CD4-positive, alpha-beta T cell treated with Interleukin-15 for 4 hours (primary cell): ENCODE data around the gene LMNB1.
"Not testable (repeated sequence)": the region's sequence is repeated elsewhere in the genome, so short reads cannot be mapped to it uniquely, and the experiment has no call there.

Experiments used
- DNase-seq: peaks from one replicate; pipeline ENCODE4 v3.0.0-alpha.2; 2020; ENCODE audit warnings: low spot score

LMNB1 gene

DNA sequence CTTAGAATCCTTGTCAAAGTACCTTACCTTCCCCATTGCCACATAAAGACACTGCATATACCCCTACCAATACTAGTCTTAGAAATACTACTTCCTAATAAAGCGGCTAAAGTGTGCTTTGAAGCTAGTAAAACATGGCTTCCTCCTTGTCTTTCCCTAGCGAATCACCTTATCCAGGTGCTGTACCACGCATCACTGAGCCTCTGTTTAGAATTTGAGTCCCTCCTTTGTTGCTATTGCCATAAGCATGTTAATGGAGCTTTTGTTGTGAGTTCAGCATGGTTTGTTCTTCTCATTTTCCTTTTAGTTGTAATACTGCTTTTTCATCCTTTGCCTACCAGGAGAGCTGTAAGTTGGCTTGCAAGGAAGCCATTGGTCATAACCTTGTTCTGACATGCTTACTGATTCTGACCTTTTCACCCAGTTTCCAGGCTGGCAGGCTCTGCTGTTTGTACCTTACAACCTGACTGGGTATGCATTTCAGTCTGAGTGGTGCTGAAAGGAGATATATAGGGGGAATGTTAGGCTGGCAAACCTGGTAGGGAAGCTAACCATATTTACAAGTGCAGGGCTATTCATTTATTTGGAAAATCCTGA is 49.8 kb downstream of the LMNB1 start:
- DNase-seq = no peak

DNA sequence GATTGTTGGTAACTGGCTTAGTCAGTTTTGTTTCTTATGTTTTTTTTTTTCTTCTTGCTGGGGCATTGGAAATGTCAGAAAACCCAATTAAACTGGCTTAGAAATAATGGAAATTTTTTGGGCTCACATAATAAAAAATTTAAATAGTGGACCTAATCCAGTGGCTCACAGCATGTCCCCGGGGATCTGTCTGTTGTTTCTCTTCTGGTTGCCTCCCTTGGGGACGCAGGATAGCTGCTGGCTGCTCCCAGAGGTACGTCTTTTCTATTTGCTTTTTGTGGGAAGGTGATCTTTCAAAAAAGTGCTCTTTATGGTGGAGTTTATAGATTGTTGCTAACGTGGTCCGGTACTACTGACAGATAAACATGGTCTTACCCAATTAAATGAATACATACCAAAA is 52.2 kb downstream of the LMNB1 start:
- DNase-seq = no peak

DNA sequence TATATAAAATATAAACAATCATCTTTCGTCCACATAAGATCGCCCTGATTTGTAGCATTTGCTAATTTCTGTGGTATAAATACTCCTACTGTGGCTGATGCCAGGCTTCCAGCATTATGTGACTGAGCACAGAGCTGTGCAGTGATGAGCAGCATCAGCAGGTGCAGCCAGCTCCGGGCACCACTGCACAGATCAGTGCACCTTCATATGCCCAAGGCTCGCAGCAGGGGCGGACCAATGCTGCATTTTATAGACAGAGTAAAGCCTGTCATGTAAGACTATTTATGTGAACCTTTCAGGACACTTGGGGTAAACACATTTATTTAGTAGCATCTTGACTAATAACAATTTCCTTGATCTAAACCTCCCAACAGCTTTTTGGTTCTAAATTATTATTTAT is 53.1 kb downstream of the LMNB1 start:
- no peak for DNase-seq

DNA sequence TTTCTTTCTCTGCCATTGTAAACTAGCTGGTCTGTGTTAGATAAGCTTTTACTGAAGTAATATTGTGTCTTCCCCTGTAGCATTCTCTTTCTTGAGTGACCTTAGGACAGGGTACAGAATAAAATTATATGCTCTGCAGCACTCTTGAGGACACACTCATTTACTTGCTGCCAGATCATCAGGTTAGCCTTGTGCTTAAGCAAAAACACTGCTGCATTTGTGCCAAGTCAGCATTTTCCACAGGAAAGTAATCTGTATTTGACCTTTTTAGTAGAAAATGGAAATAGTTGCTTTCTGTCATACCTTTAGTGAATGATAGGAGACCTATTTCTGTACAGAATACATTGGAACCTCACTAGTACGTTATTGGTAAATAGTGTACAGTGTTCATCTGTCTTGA is 54.2 kb downstream of the LMNB1 start:
- DNase-seq = no peak

DNA sequence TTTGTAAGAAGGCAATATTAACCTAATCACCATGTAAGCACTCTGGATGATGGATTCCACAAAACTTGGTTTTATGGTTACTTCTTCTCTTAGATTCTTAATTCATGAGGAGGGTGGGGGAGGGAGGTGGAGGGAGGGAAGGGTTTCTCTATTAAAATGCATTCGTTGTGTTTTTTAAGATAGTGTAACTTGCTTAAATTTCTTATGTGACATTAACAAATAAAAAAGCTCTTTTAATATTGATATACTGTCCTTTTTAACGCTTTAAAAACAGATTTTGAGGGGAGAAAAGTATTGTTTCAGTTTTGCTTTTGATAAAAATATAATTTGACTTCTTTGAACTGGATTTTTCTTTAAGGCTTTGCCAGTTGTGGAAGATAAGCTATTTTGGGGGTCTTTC is 59.8 kb downstream of the LMNB1 start:
- no peak for DNase-seq

DNA sequence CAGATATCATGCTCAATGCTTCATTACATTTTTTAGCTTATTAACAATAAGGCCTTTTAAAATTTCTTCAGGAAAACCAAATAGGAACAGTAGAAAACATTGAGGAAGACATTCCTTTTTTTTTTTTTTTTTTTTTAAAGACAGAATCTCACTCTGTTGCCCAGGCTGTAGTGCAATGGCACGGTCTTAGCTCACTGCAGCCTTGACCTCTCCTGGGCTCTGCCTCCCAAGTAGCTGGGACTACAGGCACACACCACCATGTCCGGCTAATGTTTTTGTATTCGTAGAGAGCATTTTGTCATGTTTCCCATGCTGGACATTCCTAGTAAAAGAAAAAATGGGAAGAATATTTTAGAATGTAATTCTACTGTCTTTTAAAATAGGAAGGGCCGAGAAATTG is 60.3 kb downstream of the LMNB1 start:
- no peak for DNase-seq

DNA sequence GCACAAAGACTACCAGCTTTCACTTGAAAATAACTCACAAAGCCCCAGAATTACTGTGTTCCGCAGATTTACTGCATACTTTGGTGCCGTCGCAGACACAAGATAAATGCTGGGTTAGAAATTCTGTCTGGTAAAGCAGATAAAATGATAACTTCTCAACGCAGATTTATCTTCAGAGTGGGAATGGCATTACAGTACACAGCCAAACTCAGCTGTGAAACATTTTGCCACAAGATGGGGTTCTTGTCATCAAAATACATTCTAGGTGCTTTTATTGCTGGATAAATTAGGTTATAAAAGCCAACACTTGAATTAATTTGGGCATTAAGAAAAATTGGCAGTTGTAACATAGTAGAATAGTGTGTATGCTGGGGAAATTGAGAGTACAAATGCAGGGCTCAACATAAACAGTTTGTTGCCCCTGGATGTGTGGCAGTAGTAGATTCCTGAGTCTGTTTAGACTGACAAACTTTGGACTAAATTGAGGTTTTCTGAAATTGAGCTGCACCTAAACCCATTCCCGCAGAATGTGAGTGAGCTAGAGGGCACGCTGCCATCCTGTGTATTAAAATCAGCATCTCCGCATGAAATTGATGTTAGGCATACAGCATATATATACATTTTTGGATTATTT is 61.1 kb downstream of the LMNB1 start:
- DNase-seq = no peak

DNA sequence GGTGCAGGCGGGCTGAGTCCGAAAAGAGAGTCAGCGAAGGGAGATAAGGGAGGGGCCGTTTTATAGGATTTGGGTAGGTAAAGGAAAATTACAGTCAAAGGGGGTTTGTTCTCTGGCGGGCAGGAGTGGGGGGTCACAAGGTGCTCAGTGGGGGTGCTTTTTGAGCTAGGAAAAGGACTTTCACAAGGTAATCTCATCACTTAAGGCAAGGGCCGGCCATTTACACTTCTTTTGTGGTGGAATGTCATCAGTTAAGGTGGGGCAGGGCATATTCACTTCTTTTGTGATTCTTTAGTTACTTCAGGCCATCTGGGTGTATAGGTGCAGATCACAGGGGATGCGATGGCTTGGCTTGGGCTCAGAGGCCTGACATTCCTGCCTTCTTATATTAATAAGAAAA is 62.5 kb downstream of the LMNB1 start:
- DNase-seq = not testable (repeated sequence)

DNA sequence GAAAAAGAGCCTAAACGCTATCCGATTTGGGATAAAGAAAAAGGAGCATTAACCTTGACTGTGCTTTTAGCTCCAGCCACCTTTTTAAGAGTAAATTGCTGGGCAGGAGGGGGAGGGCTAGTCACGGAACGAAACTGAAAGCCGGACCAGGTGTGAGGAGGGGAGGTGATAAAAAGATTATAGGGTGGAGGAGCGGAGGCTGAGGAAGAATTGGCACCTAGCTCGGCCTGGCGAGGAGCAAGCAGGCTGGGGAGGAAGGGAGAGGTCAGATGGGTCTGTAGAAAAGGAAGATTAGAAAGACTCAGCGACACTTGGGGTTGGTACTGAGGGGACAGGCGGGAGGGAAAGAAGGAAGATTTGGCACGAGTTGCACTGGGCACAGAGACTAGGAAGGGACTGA is 66.4 kb downstream of the LMNB1 start:
- not testable (repeated sequence) for DNase-seq

DNA sequence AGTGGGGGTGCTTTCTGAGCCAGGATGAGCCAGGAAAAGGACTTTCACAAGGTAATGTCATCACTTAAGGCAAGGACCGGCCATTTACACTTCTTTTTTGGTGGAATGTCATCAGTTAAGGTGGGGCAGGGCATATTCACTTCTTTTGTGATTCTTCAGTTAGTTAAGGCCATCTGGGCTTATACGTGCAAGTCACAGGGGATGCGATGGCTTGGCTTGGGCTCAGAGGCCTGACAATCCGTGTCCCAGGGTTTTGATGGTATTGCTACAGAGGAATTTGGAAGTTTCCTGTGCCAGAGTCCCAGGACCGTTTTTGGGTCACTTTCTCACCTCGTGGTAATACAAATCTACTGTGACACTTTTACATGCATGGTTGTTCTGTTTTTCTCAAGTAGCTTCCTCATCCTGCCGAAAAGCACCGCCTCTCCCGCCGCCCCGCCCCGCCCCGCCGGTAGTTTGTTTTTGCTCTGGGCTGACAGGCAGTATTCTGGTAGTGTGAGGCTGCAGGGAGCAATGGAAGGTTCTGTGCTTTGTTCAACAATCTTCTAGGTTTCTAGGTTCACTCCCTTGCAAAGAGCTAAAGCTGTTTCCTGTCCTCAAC is 68.6 kb downstream of the LMNB1 start:
- DNase-seq = peak; percentile 58

DNA sequence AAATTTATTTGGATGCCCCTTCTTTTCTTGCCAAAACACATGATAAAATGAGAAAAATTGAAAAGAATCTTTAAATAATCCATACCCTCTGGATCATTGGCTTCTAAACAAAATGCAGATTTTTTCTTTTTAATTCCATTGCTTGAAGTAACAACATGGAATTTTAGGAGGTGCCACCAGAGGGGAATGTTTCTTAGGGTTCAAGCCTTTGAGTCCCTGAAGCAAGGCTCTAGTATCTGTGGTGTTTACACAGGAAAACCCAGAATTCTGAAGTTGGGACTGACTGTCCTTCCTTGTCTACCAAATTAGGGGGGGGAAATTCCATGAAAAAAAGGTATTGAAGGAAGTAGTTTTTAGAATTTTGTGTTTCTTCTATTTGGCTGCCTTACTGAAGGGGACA is 69.4 kb downstream of the LMNB1 start:
- no peak for DNase-seq

DNA sequence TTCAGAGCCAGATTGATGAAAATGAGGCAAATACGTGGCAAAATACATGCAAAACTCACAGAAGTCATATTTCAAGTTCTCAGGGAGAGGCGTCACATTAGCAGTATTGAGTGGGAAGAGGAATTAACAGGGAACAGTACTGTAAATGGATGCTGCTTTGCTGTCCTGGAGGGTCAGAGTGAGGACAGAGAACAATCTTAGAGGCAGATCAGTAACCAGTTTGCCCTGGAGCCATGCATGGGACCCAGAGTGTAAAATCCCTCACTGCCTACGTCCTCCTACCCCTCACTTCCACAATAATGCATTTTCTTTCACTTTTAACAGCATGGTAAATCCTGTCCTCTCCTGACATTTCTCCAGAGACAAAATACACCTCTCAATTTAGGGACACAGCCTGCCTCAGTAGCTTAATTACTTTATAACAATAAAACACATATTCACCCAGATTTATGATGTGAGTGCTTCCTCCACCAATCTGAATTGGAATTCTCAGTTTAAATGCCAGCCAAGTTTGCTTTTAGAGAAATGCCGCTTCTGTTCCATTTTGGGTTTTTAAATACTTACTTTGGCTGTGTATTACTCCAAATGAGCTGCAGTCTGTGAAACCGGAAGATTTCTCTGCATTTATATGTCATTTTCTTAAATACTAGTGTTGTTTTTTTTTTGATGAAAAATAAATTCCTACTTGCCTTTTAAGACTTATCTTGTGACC is 70.0 kb downstream of the LMNB1 start:
- DNase-seq = no peak

DNA sequence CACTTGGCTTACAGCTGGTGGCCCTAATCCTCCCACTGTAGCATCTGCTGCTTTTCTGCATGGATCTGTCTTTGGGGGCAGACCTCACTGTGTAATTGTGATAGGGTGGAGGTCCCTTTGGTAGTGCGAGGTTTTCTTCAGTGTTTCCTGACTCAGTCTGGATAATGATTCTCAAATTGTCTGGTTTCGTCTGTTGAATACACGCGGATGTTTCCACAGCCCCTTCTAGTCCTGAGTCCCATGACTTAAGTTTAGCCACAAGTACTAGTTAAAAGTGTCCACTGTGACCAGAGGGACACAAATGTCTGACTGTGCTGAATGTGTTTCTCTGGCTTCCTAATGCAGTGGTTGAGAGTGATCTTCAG is 70.5 kb downstream of the LMNB1 start:
- DNase-seq = no peak

DNA sequence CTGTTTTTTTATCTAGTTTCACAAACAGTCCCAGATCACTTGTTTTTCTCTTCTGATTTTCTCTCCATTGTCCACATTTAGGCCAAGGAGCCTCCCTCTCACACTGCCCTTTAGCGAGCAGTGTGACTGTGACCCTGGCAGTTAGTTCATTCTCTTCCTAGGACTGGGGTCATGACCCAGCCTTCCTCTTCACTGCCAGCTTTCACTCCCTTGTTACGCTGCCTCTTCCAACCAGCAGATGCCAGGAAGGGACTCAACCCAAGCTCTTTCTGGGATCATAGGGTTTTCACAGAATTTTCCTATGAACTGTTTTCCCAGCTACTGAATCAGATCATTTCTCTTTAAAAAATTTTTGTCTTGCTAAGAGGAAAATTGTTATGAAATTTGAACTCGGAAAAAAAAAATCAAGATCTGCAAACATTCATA is 70.9 kb downstream of the LMNB1 start:
- no peak for DNase-seq

DNA sequence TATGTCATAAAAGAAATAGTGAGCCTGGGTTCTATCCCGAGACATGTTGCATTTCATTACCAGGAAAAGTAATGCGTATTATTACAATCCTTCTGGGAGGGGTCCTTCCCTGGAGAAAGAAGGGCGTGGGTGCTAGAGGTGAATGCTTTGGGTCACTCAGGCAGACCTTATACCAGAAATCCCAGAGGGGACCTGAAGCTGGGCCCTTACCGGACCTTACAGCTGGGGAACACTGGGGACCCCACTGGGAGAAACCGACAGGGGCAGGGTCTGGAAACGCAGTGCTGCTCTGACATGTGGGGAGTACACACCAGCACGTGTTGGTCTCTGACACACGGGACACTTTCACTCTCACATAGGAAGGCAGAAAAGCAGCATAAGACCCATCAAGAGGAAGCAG is 71.3 kb downstream of the LMNB1 start:
- DNase-seq = no peak

DNA sequence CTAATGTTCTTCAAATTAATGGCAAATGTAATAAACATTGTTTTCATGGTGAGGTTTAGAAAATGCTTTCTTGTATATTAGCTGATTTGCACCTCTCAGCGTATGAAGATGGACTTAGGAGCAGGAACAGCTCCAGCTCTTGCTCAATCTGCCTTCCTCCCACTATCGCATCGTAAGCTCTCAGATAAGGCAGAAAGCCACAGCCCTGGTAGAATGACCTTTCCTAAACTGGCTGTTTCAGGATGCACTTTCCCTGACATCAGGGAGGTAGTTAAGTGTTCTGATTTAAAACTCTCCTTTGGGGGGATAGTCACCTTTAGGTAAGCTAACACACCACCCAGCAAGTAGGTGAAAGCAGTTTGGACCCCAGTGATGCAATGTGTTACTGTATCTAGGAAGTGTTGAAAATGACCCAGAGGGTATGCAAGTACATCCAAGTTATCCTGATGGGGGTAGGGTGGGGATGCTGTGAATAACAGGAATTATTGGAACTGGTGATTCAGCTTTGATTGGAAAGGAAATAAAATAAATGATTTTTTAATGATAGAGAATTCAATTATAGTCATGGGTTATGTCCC is 72.3 kb downstream of the LMNB1 start:
- no peak for DNase-seq

DNA sequence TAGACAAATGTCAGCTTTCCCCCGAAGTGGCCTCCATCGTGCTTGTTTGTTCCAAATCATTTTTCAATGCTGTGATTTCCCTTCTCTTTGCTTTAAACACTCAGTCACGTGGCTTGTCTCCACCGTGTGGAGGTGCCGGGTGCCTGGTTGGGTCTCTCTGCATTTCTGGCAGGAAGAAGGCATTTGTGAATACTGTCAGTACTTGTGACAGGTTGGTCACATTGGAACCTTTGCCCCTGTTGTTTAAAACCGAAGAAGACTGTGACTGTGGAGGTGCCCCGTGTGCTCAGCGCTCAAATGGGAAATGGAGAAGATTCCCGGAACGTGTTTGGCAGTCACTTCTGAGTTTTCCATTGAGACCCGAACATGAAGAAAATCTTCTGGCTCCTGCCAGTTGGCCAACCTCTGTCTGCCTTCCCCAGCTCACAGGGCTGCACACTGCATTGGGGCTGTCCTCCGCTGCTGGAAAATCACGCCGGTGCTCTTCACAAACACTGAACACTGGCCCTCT is 74.6 kb downstream of the LMNB1 start:
- DNase-seq = peak; percentile 20

DNA sequence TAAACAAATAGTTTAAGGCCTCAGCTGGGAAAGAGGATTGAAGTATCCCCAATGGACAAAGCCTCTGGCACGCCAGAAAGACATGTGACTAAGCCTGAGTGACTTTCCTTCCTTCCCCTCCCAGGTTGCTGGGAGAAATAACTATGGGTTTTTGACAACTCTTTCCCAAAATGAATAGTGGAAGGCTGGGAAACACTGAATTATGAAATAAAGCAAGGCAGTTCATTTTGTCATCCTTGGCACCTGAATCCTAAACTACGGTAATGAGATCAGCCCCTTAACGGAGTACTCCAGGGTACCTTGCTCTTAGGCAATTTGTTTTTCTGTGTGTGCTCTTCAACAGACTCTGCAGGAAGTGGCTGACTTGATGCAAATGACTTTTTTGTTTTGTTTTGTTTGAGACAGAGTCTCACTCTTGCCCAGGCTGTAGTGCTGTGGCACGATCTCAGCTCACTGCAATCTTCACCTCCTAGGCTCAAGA is 75.2 kb downstream of the LMNB1 start:
- peak; percentile 32 for DNase-seq

DNA sequence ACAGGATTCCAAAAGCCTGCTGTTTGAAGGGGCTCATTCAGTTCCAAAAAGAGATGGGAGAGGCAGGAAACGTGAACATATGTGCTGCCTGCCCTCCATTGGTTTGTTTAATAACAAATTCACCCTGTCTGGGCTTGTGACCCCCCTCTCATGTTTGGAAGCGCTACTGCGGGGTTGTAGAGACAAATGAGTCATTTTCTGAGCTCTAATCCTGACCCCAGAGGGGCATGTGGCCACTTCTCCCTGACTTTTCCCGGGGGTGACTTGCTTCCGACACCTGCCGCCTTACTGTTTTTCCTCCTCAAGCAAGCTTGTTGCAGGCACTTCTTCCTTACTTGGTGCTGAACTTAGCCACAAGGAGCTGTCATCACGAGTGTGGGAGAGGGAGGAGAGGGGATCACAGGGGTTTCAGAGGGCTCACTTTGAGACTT is 75.9 kb downstream of the LMNB1 start:
- no peak for DNase-seq

DNA sequence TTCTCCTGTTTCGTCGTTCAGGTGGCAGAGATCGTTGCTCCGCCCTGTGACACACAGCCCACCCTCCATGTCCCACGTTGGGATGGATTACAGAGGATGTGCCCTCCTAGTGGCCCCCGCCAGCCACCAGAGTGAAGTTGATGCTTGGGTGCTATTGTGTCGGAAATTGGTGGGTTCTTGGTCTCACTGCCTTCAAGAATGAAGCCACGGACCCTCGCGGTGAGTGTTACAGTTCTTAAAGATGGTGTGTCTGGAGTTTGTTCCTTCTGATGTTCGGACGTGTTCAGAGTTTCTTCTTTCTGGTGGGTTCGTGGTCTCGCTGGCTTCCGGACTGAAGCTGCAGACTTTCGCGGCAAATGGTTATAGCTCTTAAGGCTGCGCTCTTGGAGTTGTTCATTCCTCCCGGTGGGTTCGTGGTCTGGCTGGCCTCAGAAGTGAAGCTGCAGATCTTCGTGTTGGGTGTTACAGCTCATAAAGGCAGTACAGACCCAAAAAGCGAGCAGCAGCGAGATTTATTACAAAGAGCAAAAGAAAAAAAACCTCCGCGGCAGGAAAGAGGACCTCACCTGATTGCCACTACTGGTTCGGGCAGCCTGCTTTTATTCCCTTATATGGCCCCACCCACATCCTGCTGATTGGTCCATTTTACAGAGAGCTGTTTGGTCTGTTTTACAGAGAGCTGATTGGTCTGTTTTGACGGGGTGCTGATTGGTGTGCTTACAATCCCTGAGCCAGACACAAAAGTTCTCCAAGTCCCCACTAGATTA is 76.8 kb downstream of the LMNB1 start:
- peak; percentile 40 for DNase-seq

DNA sequence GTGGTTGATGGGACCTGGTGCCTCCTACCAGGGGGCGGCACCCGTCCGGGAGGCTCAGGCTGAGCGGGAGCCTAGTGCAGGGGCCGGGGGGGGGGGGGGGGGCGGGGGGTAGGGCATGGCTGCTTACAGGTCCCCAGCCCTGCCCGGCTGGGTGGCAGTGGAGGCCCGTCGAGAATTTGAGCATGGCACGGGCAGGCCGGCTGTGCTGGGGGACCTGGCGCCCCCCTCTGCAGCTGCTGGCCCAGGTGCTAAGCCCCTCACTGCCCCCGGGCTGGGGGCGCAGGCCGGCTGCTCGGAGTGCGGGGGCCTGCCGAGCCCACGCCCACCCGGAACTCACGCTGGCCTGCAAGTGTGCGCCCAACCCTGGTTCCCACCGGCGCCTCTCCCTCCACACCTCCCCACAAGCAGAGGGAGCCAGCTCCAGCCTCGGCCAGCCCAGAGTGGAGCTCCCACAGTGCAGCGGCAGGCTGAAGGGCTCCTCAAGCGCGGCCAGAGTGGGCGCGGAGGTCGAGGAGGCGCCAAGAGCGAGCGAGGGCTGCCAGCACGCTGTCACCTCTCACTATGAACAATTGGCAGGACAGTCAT is 77.7 kb downstream of the LMNB1 start:
- no peak for DNase-seq
